ENCODE measurements around the gene DYRK1A. TPM values are rescaled to one million over a fixed set of nuclear protein-coding genes. Genes with fewer than 3 reads are reported as not detected.

DYRK1A gene
- polyA plus RNA-seq, 1 donor (not counting 4 experiments of a cell fraction or from before 2014, with no cell fraction given), result 25.3 TPM

GRCh38 chr21:37375866-37376574 is 9.4 kb downstream of the DYRK1A start:
- FAIRE-seq, result peak; percentile 20

GRCh38 chr21:37378700-37379139 is 12.1 kb downstream of the DYRK1A start:
- Histone ChIP-seq H3K4me3 (ENCODE audit: control insufficient read depth in 2 of 3, extremely low read depth in 1 of 3, insufficient read depth in 2 of 3, low read depth in 1 of 3, low read length in 3 of 3) (no peak overlapping the region), H4K20me1 (ENCODE audit: control insufficient read depth, extremely low read depth, insufficient read depth, low read length) (peaks cover 20% of the 10 kb centered on the region), H3K27me3 (ENCODE audit: control insufficient read depth, extremely low read depth, insufficient read depth, low read length) (no peaks in the 10 kb centered on the region), H3K36me3 (ENCODE audit: control insufficient read depth in 2 of 2, extremely low read depth in 1 of 2, insufficient read depth in 2 of 2, low read length in 2 of 2) (no peaks in the 10 kb centered on the region), H2AFZ (ENCODE audit: control insufficient read depth, low read length) (no peak overlapping the region), H3K4me1 (ENCODE audit: control insufficient read depth, extremely low read depth, insufficient read depth, low read length) (peaks cover 37% of the 10 kb centered on the region), H3K79me2 (ENCODE audit: control insufficient read depth, insufficient read depth, low read length) (peaks cover 98% of the 10 kb centered on the region), H3K9ac (ENCODE audit: control insufficient read depth, extremely low read depth, insufficient read depth, low read length) (no peak overlapping the region), H3K27ac (ENCODE audit: control insufficient read depth, insufficient read depth, low read length) (no peak overlapping the region), H3K9me3 (ENCODE audit: control insufficient read depth, low read depth, low read length) (no peaks in the 10 kb centered on the region), H3K4me2 (ENCODE audit: control insufficient read depth, extremely low read depth, insufficient read depth, low read depth, low read length) (no peak overlapping the region), H3K9me1 (ENCODE audit: control insufficient read depth, extremely low read depth, insufficient read depth, low read length) (peaks cover 2% of the 10 kb centered on the region)
- no peak for FAIRE-seq
- dilution Hi-C loops (cut with MboI; ENCODE audit: extremely low pct_ligation_motif_present, low sequenced_read_pairs), result no loop called here
- DNase-seq (ENCODE audit: low read depth, low spot score), result no peak
- TF ChIP-seq EZH2 (IDR thresholded peaks at IDR 0.05; ENCODE audit: low read length) (no peak), CTCF (optimal IDR thresholded peaks at IDR 0.05 in 1 of 3, IDR thresholded peaks at IDR 0.05 in 1 of 3, conservative IDR thresholded peaks at IDR 0.05 in 1 of 3; ENCODE audit: extremely low read depth in 1 of 3, insufficient read depth in 2 of 3, low read length in 3 of 3) (no peak)

More at GRCh38 chr21:37375866-37376574, 9.4 kb downstream of the DYRK1A start:
- Histone ChIP-seq H3K4me1 (ENCODE audit: control insufficient read depth, extremely low read depth, insufficient read depth, low read length) (peaks cover 56% of the 10 kb centered on the region), H3K27me3 (ENCODE audit: control insufficient read depth, extremely low read depth, insufficient read depth, low read length) (no peaks in the 10 kb centered on the region), H3K4me2 (ENCODE audit: control insufficient read depth, extremely low read depth, insufficient read depth, low read depth, low read length) (no peak overlapping the region), H3K4me3 (ENCODE audit: control insufficient read depth in 2 of 3, extremely low read depth in 1 of 3, insufficient read depth in 2 of 3, low read depth in 1 of 3, low read length in 3 of 3) (no peak overlapping the region), H3K79me2 (ENCODE audit: control insufficient read depth, insufficient read depth, low read length) (peaks cover 98% of the 10 kb centered on the region), H2AFZ (ENCODE audit: control insufficient read depth, low read length) (no peak overlapping the region), H3K9me3 (ENCODE audit: control insufficient read depth, low read depth, low read length) (no peaks in the 10 kb centered on the region), H3K36me3 (ENCODE audit: control insufficient read depth in 2 of 2, extremely low read depth in 1 of 2, insufficient read depth in 2 of 2, low read length in 2 of 2) (no peaks in the 10 kb centered on the region), H3K9ac (ENCODE audit: control insufficient read depth, extremely low read depth, insufficient read depth, low read length) (no peak overlapping the region), H3K9me1 (ENCODE audit: control insufficient read depth, extremely low read depth, insufficient read depth, low read length) (peaks cover 6% of the 10 kb centered on the region), H3K27ac (ENCODE audit: control insufficient read depth, insufficient read depth, low read length) (no peak overlapping the region), H4K20me1 (ENCODE audit: control insufficient read depth, extremely low read depth, insufficient read depth, low read length) (peaks cover 21% of the 10 kb centered on the region)
- DNase-seq (ENCODE audit: low read depth, low spot score), result no peak
- TF ChIP-seq CTCF (optimal IDR thresholded peaks at IDR 0.05 in 1 of 3, IDR thresholded peaks at IDR 0.05 in 1 of 3, conservative IDR thresholded peaks at IDR 0.05 in 1 of 3; ENCODE audit: extremely low read depth in 1 of 3, insufficient read depth in 2 of 3, low read length in 3 of 3), result no peak
- no peak for TF ChIP-seq EZH2 (IDR thresholded peaks at IDR 0.05; ENCODE audit: low read length)
- dilution Hi-C loops (cut with MboI; ENCODE audit: extremely low pct_ligation_motif_present, low sequenced_read_pairs), result no loop called here
